ENCODE measurements around the gene SCYGR5. TPM values are rescaled to one million over a fixed set of nuclear protein-coding genes. Genes with fewer than 3 reads are reported as not detected.

Gene SCYGR5
- total and polyA plus RNA-seq, 2 experiments from 2014 or later, result not detected

DNA sequence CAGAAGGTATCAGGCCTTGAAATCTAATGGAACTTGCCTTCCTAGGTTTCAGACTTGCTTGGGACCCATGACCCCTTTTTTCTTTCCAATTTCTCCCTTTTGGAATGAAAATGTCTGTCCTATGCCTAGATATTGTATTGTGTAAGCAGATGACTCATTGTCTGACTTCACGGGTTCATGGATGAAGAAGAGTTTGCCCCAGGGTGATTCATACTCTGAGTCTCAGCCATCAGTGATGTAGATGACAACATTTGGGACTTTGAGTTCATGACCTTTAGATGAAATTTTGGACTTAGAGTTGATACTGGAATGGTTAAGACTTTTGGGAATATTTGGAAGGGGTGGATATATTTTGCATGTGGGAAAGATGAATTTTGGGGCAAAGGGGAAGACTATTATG lies 11.2 kb upstream of the SCYGR5 start:
- no peaks in the 10 kb centered on the region for H3K79me2 ChIP-seq (replicated peaks; ENCODE audit: insufficient read depth)
- H3K9me3 Mint-ChIP-seq, result no peaks in the 10 kb centered on the region
- no peaks in the 10 kb centered on the region for H4K20me1 ChIP-seq (replicated peaks; ENCODE audit: insufficient read depth)
- H3K9me2 ChIP-seq (ENCODE audit: insufficient read depth), result no peaks in the 10 kb centered on the region
- H3K36me3 ChIP-seq (ENCODE audit: insufficient read depth), result no peaks in the 10 kb centered on the region
- H3K4me2 ChIP-seq, result no peak overlapping the region
- H3F3A ChIP-seq (replicated peaks; ENCODE audit: low read depth), result no peaks in the 10 kb centered on the region
- TF ChIP-seq, protein P1, sequence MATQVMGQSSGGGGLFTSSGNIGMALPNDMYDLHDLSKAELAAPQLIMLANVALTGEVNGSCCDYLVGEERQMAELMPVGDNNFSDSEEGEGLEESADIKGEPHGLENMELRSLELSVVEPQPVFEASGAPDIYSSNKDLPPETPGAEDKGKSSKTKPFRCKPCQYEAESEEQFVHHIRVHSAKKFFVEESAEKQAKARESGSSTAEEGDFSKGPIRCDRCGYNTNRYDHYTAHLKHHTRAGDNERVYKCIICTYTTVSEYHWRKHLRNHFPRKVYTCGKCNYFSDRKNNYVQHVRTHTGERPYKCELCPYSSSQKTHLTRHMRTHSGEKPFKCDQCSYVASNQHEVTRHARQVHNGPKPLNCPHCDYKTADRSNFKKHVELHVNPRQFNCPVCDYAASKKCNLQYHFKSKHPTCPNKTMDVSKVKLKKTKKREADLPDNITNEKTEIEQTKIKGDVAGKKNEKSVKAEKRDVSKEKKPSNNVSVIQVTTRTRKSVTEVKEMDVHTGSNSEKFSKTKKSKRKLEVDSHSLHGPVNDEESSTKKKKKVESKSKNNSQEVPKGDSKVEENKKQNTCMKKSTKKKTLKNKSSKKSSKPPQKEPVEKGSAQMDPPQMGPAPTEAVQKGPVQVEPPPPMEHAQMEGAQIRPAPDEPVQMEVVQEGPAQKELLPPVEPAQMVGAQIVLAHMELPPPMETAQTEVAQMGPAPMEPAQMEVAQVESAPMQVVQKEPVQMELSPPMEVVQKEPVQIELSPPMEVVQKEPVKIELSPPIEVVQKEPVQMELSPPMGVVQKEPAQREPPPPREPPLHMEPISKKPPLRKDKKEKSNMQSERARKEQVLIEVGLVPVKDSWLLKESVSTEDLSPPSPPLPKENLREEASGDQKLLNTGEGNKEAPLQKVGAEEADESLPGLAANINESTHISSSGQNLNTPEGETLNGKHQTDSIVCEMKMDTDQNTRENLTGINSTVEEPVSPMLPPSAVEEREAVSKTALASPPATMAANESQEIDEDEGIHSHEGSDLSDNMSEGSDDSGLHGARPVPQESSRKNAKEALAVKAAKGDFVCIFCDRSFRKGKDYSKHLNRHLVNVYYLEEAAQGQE (IDR thresholded peaks at IDR 0.05; ENCODE audit: unreplicated experiment), result no peak
- TF ChIP-seq, protein P2, sequence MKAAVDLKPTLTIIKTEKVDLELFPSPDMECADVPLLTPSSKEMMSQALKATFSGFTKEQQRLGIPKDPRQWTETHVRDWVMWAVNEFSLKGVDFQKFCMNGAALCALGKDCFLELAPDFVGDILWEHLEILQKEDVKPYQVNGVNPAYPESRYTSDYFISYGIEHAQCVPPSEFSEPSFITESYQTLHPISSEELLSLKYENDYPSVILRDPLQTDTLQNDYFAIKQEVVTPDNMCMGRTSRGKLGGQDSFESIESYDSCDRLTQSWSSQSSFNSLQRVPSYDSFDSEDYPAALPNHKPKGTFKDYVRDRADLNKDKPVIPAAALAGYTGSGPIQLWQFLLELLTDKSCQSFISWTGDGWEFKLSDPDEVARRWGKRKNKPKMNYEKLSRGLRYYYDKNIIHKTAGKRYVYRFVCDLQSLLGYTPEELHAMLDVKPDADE (IDR thresholded peaks at IDR 0.05), result no peak
- no peak for TF ChIP-seq JUNB (IDR thresholded peaks at IDR 0.05; ENCODE audit: unreplicated experiment)
- no peak for TF ChIP-seq STAT1 (IDR thresholded peaks at IDR 0.05; ENCODE audit: unreplicated experiment)
- TF ChIP-seq, protein P3, sequence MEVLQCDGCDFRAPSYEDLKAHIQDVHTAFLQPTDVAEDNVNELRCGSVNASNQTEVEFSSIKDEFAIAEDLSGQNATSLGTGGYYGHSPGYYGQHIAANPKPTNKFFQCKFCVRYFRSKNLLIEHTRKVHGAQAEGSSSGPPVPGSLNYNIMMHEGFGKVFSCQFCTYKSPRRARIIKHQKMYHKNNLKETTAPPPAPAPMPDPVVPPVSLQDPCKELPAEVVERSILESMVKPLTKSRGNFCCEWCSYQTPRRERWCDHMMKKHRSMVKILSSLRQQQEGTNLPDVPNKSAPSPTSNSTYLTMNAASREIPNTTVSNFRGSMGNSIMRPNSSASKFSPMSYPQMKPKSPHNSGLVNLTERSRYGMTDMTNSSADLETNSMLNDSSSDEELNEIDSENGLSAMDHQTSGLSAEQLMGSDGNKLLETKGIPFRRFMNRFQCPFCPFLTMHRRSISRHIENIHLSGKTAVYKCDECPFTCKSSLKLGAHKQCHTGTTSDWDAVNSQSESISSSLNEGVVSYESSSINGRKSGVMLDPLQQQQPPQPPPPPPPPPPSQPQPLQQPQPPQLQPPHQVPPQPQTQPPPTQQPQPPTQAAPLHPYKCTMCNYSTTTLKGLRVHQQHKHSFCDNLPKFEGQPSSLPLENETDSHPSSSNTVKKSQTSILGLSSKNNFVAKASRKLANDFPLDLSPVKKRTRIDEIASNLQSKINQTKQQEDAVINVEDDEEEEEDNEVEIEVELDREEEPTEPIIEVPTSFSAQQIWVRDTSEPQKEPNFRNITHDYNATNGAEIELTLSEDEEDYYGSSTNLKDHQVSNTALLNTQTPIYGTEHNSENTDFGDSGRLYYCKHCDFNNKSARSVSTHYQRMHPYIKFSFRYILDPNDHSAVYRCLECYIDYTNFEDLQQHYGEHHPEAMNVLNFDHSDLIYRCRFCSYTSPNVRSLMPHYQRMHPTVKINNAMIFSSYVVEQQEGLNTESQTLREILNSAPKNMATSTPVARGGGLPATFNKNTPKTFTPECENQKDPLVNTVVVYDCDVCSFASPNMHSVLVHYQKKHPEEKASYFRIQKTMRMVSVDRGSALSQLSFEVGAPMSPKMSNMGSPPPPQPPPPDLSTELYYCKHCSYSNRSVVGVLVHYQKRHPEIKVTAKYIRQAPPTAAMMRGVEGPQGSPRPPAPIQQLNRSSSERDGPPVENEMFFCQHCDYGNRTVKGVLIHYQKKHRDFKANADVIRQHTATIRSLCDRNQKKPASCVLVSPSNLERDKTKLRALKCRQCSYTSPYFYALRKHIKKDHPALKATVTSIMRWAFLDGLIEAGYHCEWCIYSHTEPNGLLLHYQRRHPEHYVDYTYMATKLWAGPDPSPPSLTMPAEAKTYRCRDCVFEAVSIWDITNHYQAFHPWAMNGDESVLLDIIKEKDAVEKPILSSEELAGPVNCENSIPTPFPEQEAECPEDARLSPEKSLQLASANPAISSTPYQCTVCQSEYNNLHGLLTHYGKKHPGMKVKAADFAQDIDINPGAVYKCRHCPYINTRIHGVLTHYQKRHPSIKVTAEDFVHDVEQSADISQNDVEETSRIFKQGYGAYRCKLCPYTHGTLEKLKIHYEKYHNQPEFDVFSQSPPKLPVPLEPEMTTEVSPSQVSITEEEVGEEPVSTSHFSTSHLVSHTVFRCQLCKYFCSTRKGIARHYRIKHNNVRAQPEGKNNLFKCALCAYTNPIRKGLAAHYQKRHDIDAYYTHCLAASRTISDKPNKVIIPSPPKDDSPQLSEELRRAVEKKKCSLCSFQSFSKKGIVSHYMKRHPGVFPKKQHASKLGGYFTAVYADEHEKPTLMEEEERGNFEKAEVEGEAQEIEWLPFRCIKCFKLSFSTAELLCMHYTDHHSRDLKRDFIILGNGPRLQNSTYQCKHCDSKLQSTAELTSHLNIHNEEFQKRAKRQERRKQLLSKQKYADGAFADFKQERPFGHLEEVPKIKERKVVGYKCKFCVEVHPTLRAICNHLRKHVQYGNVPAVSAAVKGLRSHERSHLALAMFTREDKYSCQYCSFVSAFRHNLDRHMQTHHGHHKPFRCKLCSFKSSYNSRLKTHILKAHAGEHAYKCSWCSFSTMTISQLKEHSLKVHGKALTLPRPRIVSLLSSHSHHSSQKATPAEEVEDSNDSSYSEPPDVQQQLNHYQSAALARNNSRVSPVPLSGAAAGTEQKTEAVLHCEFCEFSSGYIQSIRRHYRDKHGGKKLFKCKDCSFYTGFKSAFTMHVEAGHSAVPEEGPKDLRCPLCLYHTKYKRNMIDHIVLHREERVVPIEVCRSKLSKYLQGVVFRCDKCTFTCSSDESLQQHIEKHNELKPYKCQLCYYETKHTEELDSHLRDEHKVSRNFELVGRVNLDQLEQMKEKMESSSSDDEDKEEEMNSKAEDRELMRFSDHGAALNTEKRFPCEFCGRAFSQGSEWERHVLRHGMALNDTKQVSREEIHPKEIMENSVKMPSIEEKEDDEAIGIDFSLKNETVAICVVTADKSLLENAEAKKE (CRISPR knock-in tag; IDR thresholded peaks at IDR 0.05), result no peak
- TF ChIP-seq EZH2phosphoT487 (IDR thresholded peaks at IDR 0.05; ENCODE audit: unreplicated experiment), result no peak
- TF ChIP-seq ZNF331 (CRISPR knock-in tag; IDR thresholded peaks at IDR 0.05; ENCODE audit: low read depth), result no peak
- TF ChIP-seq POLR2AphosphoS5 (IDR thresholded peaks at IDR 0.05; ENCODE audit: low read depth), result no peak
- no peak for TF ChIP-seq EZH2 (IDR thresholded peaks at IDR 0.05; ENCODE audit: low read depth, unreplicated experiment)
- TF ChIP-seq CREB1 (CRISPR knock-in tag; IDR thresholded peaks at IDR 0.05; ENCODE audit: low read depth), result no peak
- TF ChIP-seq NANOG (IDR thresholded peaks at IDR 0.05; ENCODE audit: borderline replicate concordance), result no peak
- TF ChIP-seq, protein P4, sequence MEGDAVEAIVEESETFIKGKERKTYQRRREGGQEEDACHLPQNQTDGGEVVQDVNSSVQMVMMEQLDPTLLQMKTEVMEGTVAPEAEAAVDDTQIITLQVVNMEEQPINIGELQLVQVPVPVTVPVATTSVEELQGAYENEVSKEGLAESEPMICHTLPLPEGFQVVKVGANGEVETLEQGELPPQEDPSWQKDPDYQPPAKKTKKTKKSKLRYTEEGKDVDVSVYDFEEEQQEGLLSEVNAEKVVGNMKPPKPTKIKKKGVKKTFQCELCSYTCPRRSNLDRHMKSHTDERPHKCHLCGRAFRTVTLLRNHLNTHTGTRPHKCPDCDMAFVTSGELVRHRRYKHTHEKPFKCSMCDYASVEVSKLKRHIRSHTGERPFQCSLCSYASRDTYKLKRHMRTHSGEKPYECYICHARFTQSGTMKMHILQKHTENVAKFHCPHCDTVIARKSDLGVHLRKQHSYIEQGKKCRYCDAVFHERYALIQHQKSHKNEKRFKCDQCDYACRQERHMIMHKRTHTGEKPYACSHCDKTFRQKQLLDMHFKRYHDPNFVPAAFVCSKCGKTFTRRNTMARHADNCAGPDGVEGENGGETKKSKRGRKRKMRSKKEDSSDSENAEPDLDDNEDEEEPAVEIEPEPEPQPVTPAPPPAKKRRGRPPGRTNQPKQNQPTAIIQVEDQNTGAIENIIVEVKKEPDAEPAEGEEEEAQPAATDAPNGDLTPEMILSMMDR (conservative IDR thresholded peaks at IDR 0.05; ENCODE audit: low read depth in 2 of 2), result no peak
- TF ChIP-seq ZNF114 (CRISPR knock-in tag; IDR thresholded peaks at IDR 0.05), result no peak
- ATAC-seq, result no peak
- no peaks in the 10 kb centered on the region for H3K27me3 ChIP-seq (ENCODE audit: insufficient read depth)
- peaks cover under 1% of the 10 kb centered on the region; the same call in 1 of the 2 replicates for H3K4me1 ChIP-seq (ENCODE audit: insufficient read depth)
- H3K4me1 Mint-ChIP-seq, result no peaks in the 10 kb centered on the region; the same call in 2 of the 3 replicates
- H3K27me3 Mint-ChIP-seq (ENCODE audit: insufficient read depth, low read depth, poor library complexity), result no peaks in the 10 kb centered on the region
- H3K4me3 ChIP-seq, result no peak overlapping the region
- DNase-seq (ENCODE audit: low spot score), result no peak
- no peaks in the 10 kb centered on the region for H3K36me3 Mint-ChIP-seq (ENCODE audit: low read depth)
- H3K27ac ChIP-seq (ENCODE audit: low read depth), result no peak overlapping the region
- H3K27ac Mint-ChIP-seq, result no peak overlapping the region
- no peak overlapping the region for H3K4me3 Mint-ChIP-seq
- H2AFZ ChIP-seq, result no peak overlapping the region
